H1 (cell line): Measurements from ENCODE around the gene ZMPSTE24. TPM values are rescaled to one million over a fixed set of nuclear protein-coding genes. Genes with fewer than 3 reads are reported as not detected.

Experiments
- CTBP2 ChIP-seq: IDR thresholded peaks from 2 replicates; pipeline ENCODE4 v1.7.0; 2011; ENCODE audit warnings: borderline replicate concordance, mild to moderate bottlenecking, moderate library complexity, mixed read lengths, low read length; ENCODE audit not compliant: insufficient read depth, insufficient read length
- CTCF ChIP-seq, 3 experiments: IDR thresholded peaks; 1 replicate in 2 of 3; 2 replicates in 1 of 3; pipeline versions ENCODE4 v1.5.1 to v1.6.1; 2011; ENCODE audit warnings: low read length in 3 of 3, mild to moderate bottlenecking in 3 of 3, inconsistent platforms in 2 of 3, low read depth in 1 of 3, moderate library complexity in 1 of 3; ENCODE audit not compliant: insufficient read depth in 1 of 3; ENCODE audit errors: control extremely low read depth in 1 of 3
- KDM5A ChIP-seq: fragments of 200-600 bp; IDR thresholded peaks from 2 replicates; pipeline ENCODE4 v1.7.1; 2012; ENCODE audit warnings: mild to moderate bottlenecking, low read length, inconsistent platforms, mixed read lengths
- polyA plus RNA-seq, 7 experiments: library from polyadenylated mRNA; depleted of rRNA in 3 of 7; stranded (reverse) in 5 of 7; unstranded in 2 of 7; fragments of >200 nt in 5 of 7; fragments of 200-250 nt in 2 of 7; gene quantifications; 1 replicate in 5 of 7; 2 replicates in 1 of 7; 4 replicates in 1 of 7; pipeline versions ENCODE4 v1.2.1 to v1.2.3, GENCODE V29; 2011 to 2013; ENCODE audit warnings: missing spikeins in 2 of 7, mixed read lengths in 2 of 7
- total RNA-seq: library from RNA; stranded (reverse); fragmentation: NEBNext Ultra II Directional; extraction: Animal tissue kit (Norgen Biotek cat#: 25700); gene quantifications from 2 replicates; pipeline ENCODE4 v1.2.1, GENCODE V29; 2021

ZMPSTE24 gene
- total and polyA plus RNA-seq, 2 of the 8 experiments (the other 6 are each of a cell fraction or from before 2014, with no cell fraction given), result 12.7 to 42.9 TPM

GRCh38 chr1:40265298-40265697, 7.3 kb downstream of the ZMPSTE24 start (continued):
- TF ChIP-seq CTCF (IDR thresholded peaks at IDR 0.05; ENCODE audit: control extremely low read depth in 1 of 3, insufficient read depth in 1 of 3, low read depth in 1 of 3, low read length in 3 of 3) (no peak), CTBP2 (no peak), KDM5A (no peak)
